OCI-LY3 (cell line): ENCODE measurements around the gene EDEM3.

Source experiments
- H2AFZ ChIP-seq: fragments of 200-600, 300-600 bp; shearing (Covaris generic); 2 replicates; pipeline ENCODE4 v1.6.0; 2014; ENCODE audit warnings: antibody characterized with exemption, low read depth, low read length
- H3K27ac ChIP-seq: fragments of 200-600, 300-600 bp; sonication (generic); 2 replicates; pipeline ENCODE4 v1.5.1; 2014; ENCODE audit warnings: mild to moderate bottlenecking, low read length, moderate library complexity, mixed read lengths
- H3K27me3 ChIP-seq: fragments of 200-600, 300-600 bp; sonication (generic); 2 replicates; pipeline ENCODE4 v1.6.1; 2014; ENCODE audit warnings: low read depth, low read length, mixed read lengths
- H3K36me3 ChIP-seq: fragments of 200-600, 300-600 bp; sonication (generic); replicated peaks from 2 replicates; pipeline ENCODE3; 2014; ENCODE audit warnings: low read depth, low read length, mixed read lengths
- H3K4me1 ChIP-seq: fragments of 300-600, 200-600 bp; sonication (generic); 2 replicates; pipeline ENCODE4 v1.6.1; 2014; ENCODE audit warnings: low read length, mixed read lengths
- H3K4me2 ChIP-seq: fragments of 200-600, 300-600 bp; sonication (generic); 2 replicates; pipeline ENCODE4 v1.6.1; 2014; ENCODE audit warnings: low read length, mixed read lengths
- H3K4me3 ChIP-seq: fragments of 300-600, 200-600 bp; sonication (generic); 2 replicates; pipeline ENCODE4 v1.5.1; 2014; ENCODE audit warnings: antibody characterized with exemption, mild to moderate bottlenecking, low read length, moderate library complexity
- H3K79me2 ChIP-seq: fragments of 300-600, 200-600 bp; shearing (Covaris generic); 2 replicates; pipeline ENCODE4 v1.6.1; 2014; ENCODE audit warnings: mild to moderate bottlenecking, low read length, mixed read lengths
- H3K9ac ChIP-seq: fragments of 300-600, 200-600 bp; shearing (Covaris generic); 2 replicates; pipeline ENCODE4 v1.6.0; 2014; ENCODE audit warnings: mild to moderate bottlenecking, low read length, moderate library complexity
- H3K9me3 ChIP-seq: fragments of 200-600, 300-600 bp; shearing (Covaris generic); 2 replicates; pipeline ENCODE4 v1.6.1; 2014; ENCODE audit warnings: low read length, mixed read lengths; ENCODE audit not compliant: insufficient read depth
- H4K20me1 ChIP-seq: fragments of 200-600, 300-600 bp; sonication (generic); 2 replicates; pipeline ENCODE4 v1.6.1; 2016; ENCODE audit warnings: low read length, mixed read lengths; ENCODE audit not compliant: insufficient read depth
- CTCF ChIP-seq: fragments of 200-600, 300-600 bp; sonication (generic); IDR thresholded peaks from 2 replicates; pipeline ENCODE4 v1.5.1; 2014; ENCODE audit warnings: antibody characterized with exemption, low read length, low read depth
- EZH2phosphoT487 ChIP-seq: fragments of 200-600 bp; shearing (Covaris generic); IDR thresholded peaks from 2 replicates; pipeline ENCODE4 v1.6.1; 2018; ENCODE audit warnings: antibody characterized with exemption, mixed run types, low read depth

The EDEM3 gene

GRCh38 chr1:184660462-184661191, 94.0 kb downstream of the EDEM3 start:
- Histone ChIP-seq H3K36me3 (no peaks in the 10 kb centered on the region), H3K4me2 (no peak overlapping the region), H3K9ac (no peak overlapping the region), H3K4me1 (no peaks in the 10 kb centered on the region), H4K20me1 (no peaks in the 10 kb centered on the region), H2AFZ (no peak overlapping the region), H3K9me3 (no peaks in the 10 kb centered on the region), H3K27me3 (no peaks in the 10 kb centered on the region), H3K4me3 (no peak overlapping the region), H3K79me2 (no peaks in the 10 kb centered on the region), H3K27ac (no peak overlapping the region)
- TF ChIP-seq CTCF = no peak
- no peak for TF ChIP-seq EZH2phosphoT487

DNA sequence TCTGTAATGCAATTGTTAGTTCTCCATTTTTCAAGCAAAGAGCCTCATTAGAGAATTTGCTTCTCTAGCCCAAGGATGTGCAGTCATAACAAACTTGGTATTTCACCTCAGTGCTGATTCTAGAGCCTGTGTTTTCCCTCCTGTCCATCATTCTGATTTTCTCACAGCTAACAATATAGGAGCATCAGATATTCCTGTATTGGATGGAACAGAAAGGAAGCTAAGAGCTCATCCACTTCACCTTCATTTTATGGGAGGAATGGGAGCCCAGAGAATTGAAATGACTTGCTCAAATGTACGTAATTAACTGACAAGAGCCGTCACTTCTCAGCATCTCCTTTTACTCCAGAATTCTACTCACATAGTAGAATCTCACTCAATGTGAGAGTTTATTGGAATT, 96.6 kb downstream of the EDEM3 start:
- no peaks in the 10 kb centered on the region for H3K4me1 ChIP-seq
- H3K9me3 ChIP-seq = no peaks in the 10 kb centered on the region
- no peak overlapping the region for H3K9ac ChIP-seq
- H3K27me3 ChIP-seq = no peaks in the 10 kb centered on the region
- no peak for TF ChIP-seq CTCF
- TF ChIP-seq EZH2phosphoT487 = no peak
- H2AFZ ChIP-seq = no peak overlapping the region
- no peak overlapping the region for H3K27ac ChIP-seq
- no peaks in the 10 kb centered on the region for H3K36me3 ChIP-seq
- no peak overlapping the region for H3K4me3 ChIP-seq
- no peak overlapping the region for H3K4me2 ChIP-seq
- no peaks in the 10 kb centered on the region for H4K20me1 ChIP-seq
- no peaks in the 10 kb centered on the region for H3K79me2 ChIP-seq

DNA sequence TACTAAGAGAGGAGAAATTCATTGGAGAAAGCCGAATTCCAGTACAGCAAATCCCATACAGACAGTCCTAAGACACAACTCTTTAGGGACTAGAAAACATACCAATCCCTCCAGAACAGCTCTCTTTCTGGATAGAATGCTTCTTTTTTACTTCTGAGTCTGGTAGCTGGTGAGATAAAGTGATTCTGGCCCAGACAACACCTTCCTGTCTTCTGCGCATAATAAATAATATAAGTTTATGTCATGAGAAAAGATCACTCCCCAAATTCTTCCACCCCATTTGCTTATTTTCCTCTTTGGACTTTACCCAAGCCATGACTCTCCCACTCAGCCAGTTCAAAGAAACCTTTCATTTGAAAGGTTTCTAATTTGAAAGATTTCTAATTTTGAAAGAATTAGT, 98.4 kb downstream of the EDEM3 start:
- Histone ChIP-seq H3K4me3 (no peak overlapping the region), H2AFZ (no peak overlapping the region), H3K27me3 (no peaks in the 10 kb centered on the region), H3K4me2 (no peak overlapping the region), H3K79me2 (no peaks in the 10 kb centered on the region), H3K4me1 (no peaks in the 10 kb centered on the region), H4K20me1 (no peaks in the 10 kb centered on the region), H3K9ac (no peak overlapping the region), H3K36me3 (no peaks in the 10 kb centered on the region), H3K9me3 (no peaks in the 10 kb centered on the region), H3K27ac (no peak overlapping the region)
- TF ChIP-seq CTCF = no peak
- no peak for TF ChIP-seq EZH2phosphoT487

- peaks cover 4% of the 10 kb centered on the region for H3K4me1 ChIP-seq
- no peaks in the 10 kb centered on the region for H3K79me2 ChIP-seq
- no peak overlapping the region for H3K9ac ChIP-seq
- no peaks in the 10 kb centered on the region for H3K9me3 ChIP-seq
- no peaks in the 10 kb centered on the region for H3K27me3 ChIP-seq
- no peak overlapping the region for H3K4me3 ChIP-seq
- no peaks in the 10 kb centered on the region for H3K36me3 ChIP-seq
- H3K27ac ChIP-seq = no peak overlapping the region
- no peaks in the 10 kb centered on the region for H4K20me1 ChIP-seq
- H3K4me2 ChIP-seq = no peak overlapping the region
- no peak overlapping the region for H2AFZ ChIP-seq
- TF ChIP-seq EZH2phosphoT487 (no peak), CTCF (no peak)
Measured at GRCh38 chr1:184655185-184655584, 99.5 kb downstream of the EDEM3 start.
